ENCODE data around the gene REEP2.
"Not testable (repeated sequence)": the region's sequence is repeated elsewhere in the genome, so short reads cannot be mapped to it uniquely, and the experiment has no call there.

The REEP2 gene, protein sequence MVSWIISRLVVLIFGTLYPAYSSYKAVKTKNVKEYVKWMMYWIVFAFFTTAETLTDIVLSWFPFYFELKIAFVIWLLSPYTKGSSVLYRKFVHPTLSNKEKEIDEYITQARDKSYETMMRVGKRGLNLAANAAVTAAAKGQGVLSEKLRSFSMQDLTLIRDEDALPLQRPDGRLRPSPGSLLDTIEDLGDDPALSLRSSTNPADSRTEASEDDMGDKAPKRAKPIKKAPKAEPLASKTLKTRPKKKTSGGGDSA

GRCh38 chr5:138438724-138439476 lies at the start of gene REEP2:
Gene REEP2, plus strand, starts transcription at chr5:138439057. Its CDS starts 152 bp downstream, at chr5:138439209.
- Histone ChIP-seq H3K36me3 (peaks cover 22 to 24% (median 23%) of the 10 kb centered on the region in 3 donors), H3K9me3 (no peaks in the 10 kb centered on the region), H3K27ac (peak within 1 kb of the TSS; percentile 45 to 46), H3K4me3 (peak within 1 kb of the TSS; percentile 53 to 65), H3K27me3 (no peaks in the 10 kb centered on the region), H3K4me1 (peaks cover 0 to 19% (median 12%) of the 10 kb centered on the region in 4 donors)
- TF ChIP-seq, protein P1, sequence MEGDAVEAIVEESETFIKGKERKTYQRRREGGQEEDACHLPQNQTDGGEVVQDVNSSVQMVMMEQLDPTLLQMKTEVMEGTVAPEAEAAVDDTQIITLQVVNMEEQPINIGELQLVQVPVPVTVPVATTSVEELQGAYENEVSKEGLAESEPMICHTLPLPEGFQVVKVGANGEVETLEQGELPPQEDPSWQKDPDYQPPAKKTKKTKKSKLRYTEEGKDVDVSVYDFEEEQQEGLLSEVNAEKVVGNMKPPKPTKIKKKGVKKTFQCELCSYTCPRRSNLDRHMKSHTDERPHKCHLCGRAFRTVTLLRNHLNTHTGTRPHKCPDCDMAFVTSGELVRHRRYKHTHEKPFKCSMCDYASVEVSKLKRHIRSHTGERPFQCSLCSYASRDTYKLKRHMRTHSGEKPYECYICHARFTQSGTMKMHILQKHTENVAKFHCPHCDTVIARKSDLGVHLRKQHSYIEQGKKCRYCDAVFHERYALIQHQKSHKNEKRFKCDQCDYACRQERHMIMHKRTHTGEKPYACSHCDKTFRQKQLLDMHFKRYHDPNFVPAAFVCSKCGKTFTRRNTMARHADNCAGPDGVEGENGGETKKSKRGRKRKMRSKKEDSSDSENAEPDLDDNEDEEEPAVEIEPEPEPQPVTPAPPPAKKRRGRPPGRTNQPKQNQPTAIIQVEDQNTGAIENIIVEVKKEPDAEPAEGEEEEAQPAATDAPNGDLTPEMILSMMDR (IDR thresholded peaks at IDR 0.05), result no peak
- intact Hi-C loops (cut with DNase I; ENCODE audit: low total_unique reads), result no loop called here
- peak in 1 of 2 donors; percentile 69 for DNase-seq

- H3K27me3 ChIP-seq, result no peaks in the 10 kb centered on the region
- intact Hi-C loops (cut with DNase I; ENCODE audit: low total_unique reads), result no loop called here
- no peak for DNase-seq
- no peaks in the 10 kb centered on the region for H3K9me3 ChIP-seq
- peaks cover 72 to 96% (median 73%) of the 10 kb centered on the region in 3 donors for H3K36me3 ChIP-seq
- H3K4me1 ChIP-seq, result peaks cover 0 to 5% (median 0%) of the 10 kb centered on the region in 4 donors
- TF ChIP-seq, protein P1 (IDR thresholded peaks at IDR 0.05), result no peak
- no peak overlapping the region for H3K27ac ChIP-seq
- H3K4me3 ChIP-seq, result no peak overlapping the region
Measured at GRCh38 chr5:138389332-138389731, 49.5 kb upstream of the REEP2 start.

DNA sequence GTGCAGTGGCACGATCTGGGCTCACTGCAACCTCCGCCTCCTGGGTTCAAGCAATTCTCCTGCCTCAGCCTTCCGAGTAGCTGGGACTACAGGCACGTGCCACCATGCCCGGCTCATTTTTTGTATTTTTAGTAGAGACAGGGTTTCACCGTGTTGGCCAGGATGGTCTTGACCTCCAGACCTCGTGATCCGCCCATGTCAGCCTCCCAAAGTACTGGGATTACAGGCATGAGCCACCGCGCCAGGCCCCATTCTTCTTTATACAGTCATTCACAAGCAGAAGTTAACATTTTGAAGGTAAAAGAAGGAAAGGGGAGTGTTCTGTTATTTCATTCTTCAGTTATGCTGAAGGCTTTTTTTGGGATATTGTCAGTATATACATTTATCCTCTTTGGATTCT lies 48.9 kb upstream of the REEP2 start:
- H3K27me3 ChIP-seq; intact Hi-C loops (cut with DNase I; ENCODE audit: low total_unique reads); DNase-seq; H3K9me3 ChIP-seq; H3K27ac ChIP-seq; H3K4me1 ChIP-seq; H3K4me3 ChIP-seq: not testable (repeated sequence)
- H3K36me3 ChIP-seq, result peaks cover 74 to 95% (median 78%) of the 10 kb centered on the region in 3 donors

GRCh38 chr5:138391859-138392386 lies 46.9 kb upstream of the REEP2 start:
- TF ChIP-seq, protein P1 (IDR thresholded peaks at IDR 0.05), result no peak
- intact Hi-C loops (cut with DNase I; ENCODE audit: low total_unique reads), result no loop called here
- Histone ChIP-seq H3K27ac (no peak overlapping the region), H3K36me3 (peaks cover 66 to 95% (median 81%) of the 10 kb centered on the region in 3 donors), H3K27me3 (no peaks in the 10 kb centered on the region), H3K4me3 (no peak overlapping the region), H3K4me1 (peaks cover 0 to 5% (median 0%) of the 10 kb centered on the region in 4 donors), H3K9me3 (no peaks in the 10 kb centered on the region)
- no peak for DNase-seq

- no peak overlapping the region for H3K4me3 ChIP-seq
- H3K9me3 ChIP-seq, result no peaks in the 10 kb centered on the region
- no peak for DNase-seq
- peaks cover 43 to 93% (median 67%) of the 10 kb centered on the region in 3 donors for H3K36me3 ChIP-seq
- intact Hi-C loops (cut with DNase I; ENCODE audit: low total_unique reads), result no loop called here
- TF ChIP-seq, protein P1 (IDR thresholded peaks at IDR 0.05), result no peak
- no peaks in the 10 kb centered on the region for H3K4me1 ChIP-seq
- H3K27ac ChIP-seq, result no peak overlapping the region
- H3K27me3 ChIP-seq, result no peaks in the 10 kb centered on the region
Measured at GRCh38 chr5:138402640-138403039, 36.2 kb upstream of the REEP2 start.

DNA sequence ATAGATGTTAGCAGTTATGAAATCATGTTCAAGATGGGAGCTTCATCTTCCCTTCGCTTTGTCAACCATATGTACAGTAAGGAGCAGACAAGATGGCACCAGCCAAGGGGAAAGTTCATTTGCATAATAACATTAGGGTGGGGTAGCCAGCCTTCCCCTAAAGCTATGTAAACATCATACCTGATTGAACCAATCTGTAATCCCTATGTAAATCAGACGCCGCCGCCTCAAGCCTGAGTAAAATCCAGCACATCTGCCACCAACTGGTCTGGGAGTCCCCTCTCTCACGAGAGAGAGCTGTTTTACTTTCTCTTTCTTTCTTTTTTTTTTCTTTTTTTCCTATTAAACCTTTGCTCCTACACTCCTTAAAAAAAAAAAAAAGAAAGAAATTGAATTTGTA lies 30.8 kb upstream of the REEP2 start:
- Histone ChIP-seq H3K4me3 (no peak overlapping the region), H3K9me3 (no peaks in the 10 kb centered on the region), H3K27ac (no peak overlapping the region), H3K4me1 (no peaks in the 10 kb centered on the region), H3K36me3 (peaks cover 18 to 74% (median 31%) of the 10 kb centered on the region in 3 donors), H3K27me3 (no peaks in the 10 kb centered on the region)
- intact Hi-C loops (cut with DNase I; ENCODE audit: low total_unique reads), result no loop called here
- no peak for DNase-seq
- TF ChIP-seq, protein P1 (IDR thresholded peaks at IDR 0.05), result no peak
